HUES48 (cell line): ENCODE results near the gene ZNF750.

ENCODE experiments used
- H3K27ac ChIP-seq: one replicate; pipeline ENCODE4 v1.7.0; 2013; ENCODE audit warnings: low read depth, low read length, inconsistent platforms
- H3K27me3 ChIP-seq: 2 replicates; pipeline ENCODE4 v1.6.1; 2013; ENCODE audit warnings: mild to moderate bottlenecking, low read length; ENCODE audit not compliant: control insufficient read depth, insufficient read depth
- H3K36me3 ChIP-seq: 2 replicates; pipeline ENCODE4 v1.6.1; 2013; ENCODE audit warnings: low read length; ENCODE audit not compliant: control insufficient read depth, insufficient read depth
- H3K4me1 ChIP-seq: 2 replicates; pipeline ENCODE4 v1.6.1; 2013; ENCODE audit warnings: mild to moderate bottlenecking, low read length; ENCODE audit not compliant: control insufficient read depth, insufficient read depth
- H3K4me3 ChIP-seq: 2 replicates; pipeline ENCODE4 v1.5.1; 2013; ENCODE audit warnings: mild to moderate bottlenecking, low read depth, low read length
- H3K9ac ChIP-seq: 2 replicates; pipeline ENCODE4 v1.6.1; 2013; ENCODE audit warnings: mild to moderate bottlenecking, low read depth, low read length, moderate library complexity
- H3K9me3 ChIP-seq: 2 replicates; pipeline ENCODE4 v1.6.1; 2013; ENCODE audit warnings: low read length; ENCODE audit not compliant: control insufficient read depth, insufficient read depth

ZNF750 gene

DNA sequence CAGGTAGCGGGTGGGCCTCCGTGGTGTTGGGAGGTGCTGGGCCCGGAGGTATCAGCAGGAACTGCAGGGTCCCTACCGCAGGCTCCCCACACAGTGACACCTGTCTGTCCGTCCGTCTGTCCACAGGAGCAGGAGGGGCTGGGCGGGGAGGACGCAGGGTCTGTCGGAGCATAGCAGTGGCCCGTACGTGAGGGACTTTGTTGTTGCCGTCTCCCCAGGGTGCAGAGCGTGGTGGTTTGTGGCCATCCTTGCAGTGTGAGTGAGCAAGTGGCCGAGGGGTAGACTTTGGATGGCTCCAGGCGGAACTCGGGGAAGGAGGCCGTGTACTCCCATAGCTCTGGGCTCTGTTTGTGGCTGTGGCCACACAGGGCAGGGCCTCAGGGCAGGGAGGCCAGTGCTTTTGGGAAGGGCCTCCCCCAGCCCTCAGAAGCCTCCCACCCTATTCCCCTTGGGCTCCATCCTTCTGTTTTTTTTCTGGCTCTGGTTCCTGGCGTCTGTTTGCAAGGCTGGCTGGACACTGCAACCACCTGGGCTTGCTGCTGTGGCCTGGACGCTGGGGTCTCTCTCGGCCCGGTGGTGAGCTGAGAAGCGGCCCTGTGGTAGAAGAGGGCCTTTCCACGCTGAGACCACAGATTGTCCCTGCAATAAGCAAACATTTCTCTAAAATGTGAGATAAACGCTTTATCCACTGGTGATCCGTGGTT is 41.0 kb upstream of the ZNF750 start:
- Histone ChIP-seq H3K4me1 (peaks cover 1% of the 10 kb centered on the region; the same call in 1 of the 2 replicates), H3K27me3 (no peaks in the 10 kb centered on the region)

DNA sequence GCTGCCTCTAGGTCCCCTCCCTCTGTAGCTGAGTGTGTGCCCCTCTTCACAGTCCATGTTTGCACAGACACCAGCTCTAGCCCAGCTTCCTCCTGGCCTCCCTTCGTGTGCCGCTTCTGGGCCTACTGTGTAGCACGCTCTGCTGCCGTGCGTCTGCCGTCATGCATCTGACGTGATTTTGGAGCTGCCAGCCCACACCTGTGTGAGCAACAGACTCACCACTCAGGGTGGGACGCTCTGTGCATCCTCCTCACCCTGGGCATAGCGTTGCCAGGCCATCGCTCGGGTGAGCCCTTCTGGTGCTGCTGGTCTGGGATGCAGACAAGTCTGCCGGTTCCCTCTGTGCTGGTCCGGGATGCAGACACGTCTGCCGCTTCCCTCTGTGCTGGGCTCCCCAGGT is 39.4 kb upstream of the ZNF750 start:
- Histone ChIP-seq H3K36me3 (0 out of 2 replicates have a peak, but pooled peaks cover 4% of the 10 kb centered on the region), H3K4me1 (peaks cover 12% of the 10 kb centered on the region; the same call in 1 of the 2 replicates), H3K4me3 (no peak overlapping the region), H3K27ac (no peak overlapping the region), H3K9ac (no peak overlapping the region), H3K9me3 (no peaks in the 10 kb centered on the region), H3K27me3 (no peaks in the 10 kb centered on the region)

More for the DNA sequence above, 41.0 kb upstream of the ZNF750 start:
- Histone ChIP-seq H3K9ac (no peak overlapping the region), H3K9me3 (no peaks in the 10 kb centered on the region), H3K36me3 (0 out of 2 replicates have a peak, but pooled peaks cover 4% of the 10 kb centered on the region), H3K4me3 (no peak overlapping the region), H3K27ac (no peak overlapping the region)

GRCh38 chr17:82878527-82878926 is 38.7 kb upstream of the ZNF750 start:
- H3K27me3 ChIP-seq, result no peaks in the 10 kb centered on the region
- peaks cover 12% of the 10 kb centered on the region; the same call in 1 of the 2 replicates for H3K4me1 ChIP-seq
- no peak overlapping the region for H3K4me3 ChIP-seq
- 0 out of 2 replicates have a peak, but pooled peaks cover 4% of the 10 kb centered on the region for H3K36me3 ChIP-seq
- no peak overlapping the region for H3K9ac ChIP-seq
- no peaks in the 10 kb centered on the region for H3K9me3 ChIP-seq
- H3K27ac ChIP-seq, result no peak overlapping the region

GRCh38 chr17:82876602-82877379 is 37.0 kb upstream of the ZNF750 start:
- H3K4me3 ChIP-seq, result no peak overlapping the region
- no peak overlapping the region for H3K27ac ChIP-seq
- 0 out of 2 replicates have a peak, but pooled peaks cover 8% of the 10 kb centered on the region for H3K36me3 ChIP-seq
- H3K9me3 ChIP-seq, result no peaks in the 10 kb centered on the region
- no peak overlapping the region for H3K9ac ChIP-seq
- H3K4me1 ChIP-seq, result peaks cover 12% of the 10 kb centered on the region; the same call in 1 of the 2 replicates
- no peaks in the 10 kb centered on the region for H3K27me3 ChIP-seq

GRCh38 chr17:82876149-82876548 is 36.3 kb upstream of the ZNF750 start:
- Histone ChIP-seq H3K9ac (no peak overlapping the region), H3K9me3 (no peaks in the 10 kb centered on the region), H3K27me3 (no peaks in the 10 kb centered on the region), H3K36me3 (peaks cover 13% of the 10 kb centered on the region), H3K4me1 (peaks cover 12% of the 10 kb centered on the region; the same call in 1 of the 2 replicates), H3K27ac (peak overlapping the region; percentile 12), H3K4me3 (no peak overlapping the region)

DNA sequence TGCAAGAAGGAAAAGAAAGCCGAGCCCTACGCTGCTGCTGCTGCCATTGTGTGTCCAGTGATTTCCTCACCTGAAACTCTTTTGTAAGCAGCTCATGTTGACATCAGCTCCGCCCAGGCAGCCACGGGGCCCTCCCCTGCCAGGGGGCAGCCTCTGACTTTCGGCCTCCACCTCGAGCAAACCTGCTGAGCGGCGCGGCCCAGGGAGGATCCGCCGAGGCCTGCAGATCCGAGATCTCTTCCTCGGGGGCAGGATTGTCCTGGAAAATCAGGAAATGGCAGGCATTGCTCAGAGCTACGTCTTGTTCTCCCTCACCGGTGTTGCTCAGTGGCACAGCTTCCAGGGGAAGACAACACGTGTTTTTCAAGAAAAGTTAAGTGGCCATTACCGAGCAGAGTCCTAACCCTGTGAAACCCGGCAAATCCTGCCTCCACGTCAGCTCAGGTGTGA is 35.6 kb upstream of the ZNF750 start:
- no peaks in the 10 kb centered on the region for H3K27me3 ChIP-seq
- no peaks in the 10 kb centered on the region for H3K9me3 ChIP-seq
- H3K27ac ChIP-seq, result peak overlapping the region; percentile 9
- H3K9ac ChIP-seq, result no peak overlapping the region
- peaks cover 20% of the 10 kb centered on the region for H3K36me3 ChIP-seq
- no peak overlapping the region for H3K4me3 ChIP-seq
- peaks cover 12% of the 10 kb centered on the region; the same call in 1 of the 2 replicates for H3K4me1 ChIP-seq

DNA sequence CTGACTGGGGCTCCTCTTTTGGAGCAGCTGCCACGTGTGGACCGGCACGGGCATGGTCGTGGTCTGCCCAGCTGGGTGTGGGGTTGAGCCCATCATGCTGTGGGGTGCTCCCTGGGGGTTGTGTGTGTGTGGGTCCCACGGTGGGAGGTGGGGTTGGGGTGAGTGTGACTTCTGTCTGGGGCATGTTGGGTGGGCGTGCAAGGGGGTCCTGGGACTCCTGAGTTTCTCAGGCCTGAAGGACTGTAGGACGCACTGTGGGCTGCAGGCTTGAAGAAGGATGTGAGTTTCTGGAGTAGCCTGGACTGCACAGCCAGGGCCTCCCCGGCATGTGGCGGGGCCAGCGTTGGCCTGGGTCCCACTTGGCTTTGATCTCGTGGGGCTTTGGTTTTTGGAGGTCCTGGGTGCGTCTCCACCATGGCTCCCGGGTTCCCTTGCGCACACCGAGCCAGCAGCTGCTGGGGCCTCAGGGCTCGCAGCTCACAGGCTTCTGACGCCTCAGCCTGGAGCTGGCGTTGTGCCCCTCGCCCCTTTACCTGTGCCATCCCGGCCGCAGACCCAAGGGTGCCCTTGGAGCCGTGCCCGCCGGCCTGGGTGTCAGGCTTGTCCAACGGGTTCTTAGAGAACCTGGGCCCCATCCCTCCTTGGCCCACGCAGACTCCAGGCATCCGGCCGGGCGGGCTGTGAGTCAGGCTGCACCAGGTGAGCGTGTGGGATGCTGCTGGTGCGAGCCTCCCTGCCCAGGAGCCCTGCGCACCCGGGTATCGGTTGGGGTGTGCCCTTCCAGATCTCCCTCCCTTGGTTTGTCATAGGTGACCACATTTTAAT is 34.4 kb upstream of the ZNF750 start:
- Histone ChIP-seq H3K4me1 (peaks cover 12% of the 10 kb centered on the region; the same call in 1 of the 2 replicates), H3K27ac (no peak overlapping the region), H3K36me3 (peaks cover 25% of the 10 kb centered on the region)

DNA sequence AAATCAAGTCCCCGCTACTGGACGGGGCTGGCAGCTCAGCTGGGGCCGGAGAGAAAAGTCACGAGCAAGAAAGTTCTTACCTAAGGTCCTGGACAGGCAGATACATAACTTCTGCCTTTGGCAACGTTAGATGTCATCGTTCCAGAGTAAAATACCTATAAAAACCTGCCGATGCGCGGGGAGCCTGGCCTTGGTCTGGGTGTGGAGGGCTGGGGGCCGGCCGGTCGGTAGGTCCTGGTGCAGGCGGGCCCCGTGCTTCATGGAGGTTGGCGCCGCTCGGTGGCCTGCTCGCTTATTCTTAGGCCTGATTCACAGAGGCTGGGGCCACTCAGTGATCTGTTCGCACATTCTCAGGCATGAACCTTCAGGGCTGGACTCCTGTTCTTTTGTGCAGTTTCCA is 33.7 kb upstream of the ZNF750 start:
- Histone ChIP-seq H3K4me1 (peaks cover 12% of the 10 kb centered on the region; the same call in 1 of the 2 replicates), H3K9me3 (no peaks in the 10 kb centered on the region), H3K4me3 (no peak overlapping the region), H3K36me3 (peaks cover 25% of the 10 kb centered on the region), H3K27ac (no peak overlapping the region), H3K27me3 (no peaks in the 10 kb centered on the region), H3K9ac (no peak overlapping the region)

More for the DNA sequence above, 34.4 kb upstream of the ZNF750 start:
- no peaks in the 10 kb centered on the region for H3K9me3 ChIP-seq
- no peaks in the 10 kb centered on the region for H3K27me3 ChIP-seq
- H3K9ac ChIP-seq, result no peak overlapping the region
- H3K4me3 ChIP-seq, result no peak overlapping the region

GRCh38 chr17:82872591-82873520 is 33.0 kb upstream of the ZNF750 start:
- H3K4me1 ChIP-seq, result peaks cover 12% of the 10 kb centered on the region; the same call in 1 of the 2 replicates
- no peak overlapping the region for H3K27ac ChIP-seq
- peaks cover 25% of the 10 kb centered on the region for H3K36me3 ChIP-seq
- no peak overlapping the region for H3K4me3 ChIP-seq
- H3K9me3 ChIP-seq, result no peaks in the 10 kb centered on the region
- no peaks in the 10 kb centered on the region for H3K27me3 ChIP-seq
- no peak overlapping the region for H3K9ac ChIP-seq
